HepG2 (cell line): Measurements from ENCODE around the gene APBB2. TPM values are rescaled to one million over a fixed set of nuclear protein-coding genes. Genes with fewer than 3 reads are reported as not detected.

ENCODE experiments used
- ATAC-seq: fragments of 200-7000 bp; cut with Tn5 transposase; 3 replicates; pipeline ENCODE4 v1.9.1; 2020; ENCODE audit warnings: mild to moderate bottlenecking, moderate library complexity
- BruUV-seq: library from RNA; stranded (reverse); fragments of 400-500 nt; replicated peaks from 2 replicates; lab custom pipeline; 2021; lab: Mats Ljungman, UMichigan
- CTCF ChIA-PET: fragments of 300-600 bp; formaldehyde crosslinking; extraction: SDS; loops from one replicate; lab custom pipeline; 2021; ENCODE audit warnings: low total read pairs, inconsistent platforms, low intra/inter-chr PET ratio; lab: Yijun Ruan, JAX
- POLR2A ChIA-PET: fragments of 350-600 bp; sonication (Branson Sonifier 250); formaldehyde crosslinking; loops from one replicate; lab custom pipeline; 2020; ENCODE audit warnings: antibody characterized with exemption, inconsistent platforms; lab: Yijun Ruan, JAX
- DNase-seq: peaks from one replicate; pipeline ENCODE4 v3.0.0-alpha.2; 2015; ENCODE audit warnings: low spot score
- FAIRE-seq: peaks from 3 replicates; lab custom pipeline; 2011; peaks lifted over from hg19 to GRCh38; lab: Jason Lieb, UNC
- H2AFZ ChIP-seq: one replicate; pipeline ENCODE4 v1.6.1; 2011; ENCODE audit warnings: low read length, inconsistent platforms
- H3K27ac ChIP-seq: fragments of 300-600 bp; 3 replicates; pipeline ENCODE4 v1.8.0; 2011; ENCODE audit warnings: mixed run types, mild to moderate bottlenecking, mixed read lengths, low read length, inconsistent platforms; ENCODE audit not compliant: insufficient read depth; ENCODE audit errors: extremely low read length
- H3K27me3 ChIP-seq, 2 experiments: fragments of 200-600 bp in 1 of 2; 2 replicates in 1 of 2; 3 replicates in 1 of 2; pipeline versions ENCODE4 v1.6.0 to v1.8.0; 2011; ENCODE audit warnings: low read length in 2 of 2, mild to moderate bottlenecking in 2 of 2, moderate library complexity in 2 of 2, inconsistent platforms in 1 of 2; ENCODE audit not compliant: insufficient read depth in 2 of 2, control insufficient read depth in 1 of 2
- H3K36me3 ChIP-seq, 2 experiments: fragments of 200-600 bp in 1 of 2; replicated peaks in 1 of 2; 2 replicates in 1 of 2; 3 replicates in 1 of 2; pipeline versions ENCODE4 v1.5.1 to v1.8.0; 2011; ENCODE audit warnings: low read length in 2 of 2, inconsistent platforms in 1 of 2; ENCODE audit not compliant: insufficient read depth in 2 of 2, control insufficient read depth in 1 of 2
- H3K4me1 ChIP-seq: 2 replicates; pipeline ENCODE4 v1.5.1; 2012; ENCODE audit warnings: low read length, inconsistent platforms; ENCODE audit not compliant: insufficient read depth
- H3K4me2 ChIP-seq: 2 replicates; pipeline ENCODE4 v1.6.0; 2011; ENCODE audit warnings: low read depth, low read length, inconsistent platforms
- H3K4me3 ChIP-seq, 3 experiments: fragments of 200-600 bp in 1 of 3; sonication (generic), shearing (Covaris generic) in 1 of 3; replicated peaks in 1 of 3; 2 replicates each; pipeline ENCODE4 v1.5.1; 2011 to 2016; ENCODE audit warnings: low read length in 3 of 3, inconsistent platforms in 2 of 3, low read depth in 2 of 3, mild to moderate bottlenecking in 2 of 3, control low read depth in 1 of 3, mixed read lengths in 1 of 3; ENCODE audit not compliant: insufficient read depth in 1 of 3
- H3K79me2 ChIP-seq: one replicate; pipeline ENCODE4 v1.6.1; 2011; ENCODE audit warnings: low read length, inconsistent platforms; ENCODE audit not compliant: insufficient read depth
- H3K9ac ChIP-seq: 2 replicates; pipeline ENCODE4 v1.6.0; 2011; ENCODE audit warnings: mild to moderate bottlenecking, low read depth, low read length, inconsistent platforms; ENCODE audit not compliant: insufficient read depth
- H3K9me3 ChIP-seq: 2 replicates; pipeline ENCODE4 v1.5.1; 2012; ENCODE audit warnings: mild to moderate bottlenecking, low read length
- H4K20me1 ChIP-seq: 2 replicates; pipeline ENCODE4 v1.6.0; 2011; ENCODE audit warnings: inconsistent platforms, mild to moderate bottlenecking, low read length, moderate library complexity; ENCODE audit not compliant: insufficient read depth
- GLI4 ChIP-seq: sonication (generic); formaldehyde crosslinking; IDR thresholded peaks from 2 replicates; pipeline ENCODE4 v1.5.1; 2020; ENCODE audit warnings: missing genetic modification reagents, mild to moderate bottlenecking, moderate library complexity, borderline replicate concordance
- HOXA3 ChIP-seq: sonication (generic); formaldehyde crosslinking; IDR thresholded peaks from 2 replicates; pipeline ENCODE4 v1.5.0; 2020; ENCODE audit warnings: missing genetic modification reagents
- SALL2 ChIP-seq: sonication (generic); formaldehyde crosslinking; IDR thresholded peaks from 2 replicates; pipeline ENCODE4 v1.8.1; 2023; ENCODE audit warnings: mild to moderate bottlenecking, missing genetic modification reagents, inconsistent platforms
- ZFY ChIP-seq: sonication (generic); formaldehyde crosslinking; IDR thresholded peaks from 2 replicates; pipeline ENCODE4 v1.4.0; 2020; ENCODE audit warnings: missing genetic modification reagents
- ZNF549 ChIP-seq: sonication (generic); formaldehyde crosslinking; IDR thresholded peaks from 2 replicates; pipeline ENCODE4 v1.5.0; 2020; ENCODE audit warnings: missing genetic modification reagents
- ZNF652 ChIP-seq: IDR thresholded peaks from 2 replicates; pipeline ENCODE4 v1.6.1; 2016; ENCODE audit warnings: low read depth, borderline replicate concordance
- ZNF7 ChIP-seq: IDR thresholded peaks from 2 replicates; pipeline ENCODE4 v1.6.1; 2016; ENCODE audit warnings: missing biosample characterization, missing genetic modification reagents
- ZSCAN29 ChIP-seq: sonication (generic); formaldehyde crosslinking; conservative IDR thresholded peaks from 2 replicates; pipeline ENCODE4 v1.4.0; 2020; ENCODE audit warnings: mild to moderate bottlenecking, missing genetic modification reagents
- WGBS: methylation state at CpG from one replicate; pipeline ENCODE4 v1.1.6; 2017; ENCODE audit warnings: low lambda C conversion rate; 5-methylcytosine and 5-hydroxymethylcytosine counted together
- in situ Hi-C: cut with HindIII; loops from 2 replicates; pipeline ENCODE4 v1.10.0; 2017; ENCODE audit warnings: low pct_unique_long_range_greater_than_20kb; ENCODE audit not compliant: extremely low pct_ligation_motif_present
- intact Hi-C: fragments of 100-400 bp; cut with micrococcal nuclease; formaldehyde crosslinking; loops from one replicate; pipeline ENCODE4 v1.10.0; 2022; ENCODE audit not compliant: unreplicated experiment
- polyA plus RNA-seq, 8 experiments: library from polyadenylated mRNA; depleted of rRNA in 3 of 8; stranded (reverse) in 7 of 8; unstranded in 1 of 8; fragments of >200 nt; fragmentation: Illumina TruSeq in 4 of 8; extraction: Trizol in 4 of 8; gene quantifications; 2 replicates each; pipeline versions ENCODE4 v1.2.1 to v1.2.3, GENCODE V29; 2011 to 2016; ENCODE audit warnings: low read depth in 4 of 8, missing spikeins in 1 of 8, mixed read lengths in 1 of 8; ENCODE audit not compliant: insufficient read depth in 1 of 8
- total RNA-seq, 5 experiments: library from RNA; depleted of rRNA; stranded (reverse); fragments of >200 nt; fragmentation: Illumina TruSeq; extraction: Trizol; gene quantifications; 2 replicates each; pipeline ENCODE4 v1.2.3, GENCODE V29; 2016; ENCODE audit warnings: low read depth in 1 of 5

The APBB2 gene
- total and polyA plus RNA-seq, 2 of the 13 experiments (the other 11 are each of a cell fraction or from before 2014, with no cell fraction given), result 11.7 to 17.0 TPM

DNA sequence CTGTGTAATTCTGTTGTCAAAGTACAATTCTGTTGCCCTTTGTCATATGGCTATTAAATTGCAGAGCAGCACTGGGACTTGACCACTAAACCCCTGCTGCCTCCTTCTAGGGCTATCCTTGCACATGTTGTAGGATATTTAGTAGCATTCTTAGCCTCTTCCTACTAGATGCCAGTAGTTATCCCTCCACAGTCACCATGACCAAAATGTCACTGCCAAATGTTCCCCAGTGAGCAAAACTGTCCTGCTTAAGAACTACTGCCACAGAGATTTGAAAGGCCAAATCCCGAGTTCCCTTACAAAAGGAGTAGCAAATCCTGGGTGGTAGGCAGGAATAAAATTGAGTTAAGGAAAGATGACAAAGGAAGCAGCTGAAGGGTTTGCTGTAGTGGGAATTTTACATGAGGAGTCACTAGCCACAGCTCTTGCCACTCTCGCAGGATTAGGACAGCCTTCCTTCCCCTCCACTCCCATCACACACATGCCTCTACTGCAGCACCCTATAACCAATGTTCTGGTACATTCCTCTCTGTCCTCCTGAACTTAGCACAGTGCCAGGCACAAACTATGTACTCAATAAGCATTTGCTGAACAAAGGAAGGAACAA lies 8.4 kb downstream of the APBB2 start:
- FAIRE-seq (no peak), DNase-seq (no peak), ATAC-seq (no peak)
- no peaks in the 10 kb centered on the region for H3K9me3 ChIP-seq
- no peaks in the 10 kb centered on the region; the same call in 1 of the 2 replicates for H4K20me1 ChIP-seq
- H3K36me3 ChIP-seq, result no peaks in the 10 kb centered on the region
- CTCF ChIA-PET, result no interaction called here
- in situ Hi-C loops, result no loop called here
- H3K4me1 ChIP-seq, result peaks cover 48% of the 10 kb centered on the region
- H3K79me2 ChIP-seq, result peaks cover 93% of the 10 kb centered on the region
- H3K27me3 ChIP-seq, result no peaks in the 10 kb centered on the region; a peak in 1 of 5 replicates
- intact Hi-C loops, result no loop called here
- no peak overlapping the region for H3K4me3 ChIP-seq
- no peak overlapping the region for H2AFZ ChIP-seq
- H3K27ac ChIP-seq, result no peak overlapping the region
- 98% methylated on average over 2 of the region's 2 CpGs for WGBS
- H3K4me2 ChIP-seq, result no peak overlapping the region
- BruUV-seq, result no TSS peak
- POLR2A ChIA-PET, result no interaction called here
- no peak overlapping the region for H3K9ac ChIP-seq
- TF ChIP-seq ZNF549 (CRISPR knock-in tag), result no peak

DNA sequence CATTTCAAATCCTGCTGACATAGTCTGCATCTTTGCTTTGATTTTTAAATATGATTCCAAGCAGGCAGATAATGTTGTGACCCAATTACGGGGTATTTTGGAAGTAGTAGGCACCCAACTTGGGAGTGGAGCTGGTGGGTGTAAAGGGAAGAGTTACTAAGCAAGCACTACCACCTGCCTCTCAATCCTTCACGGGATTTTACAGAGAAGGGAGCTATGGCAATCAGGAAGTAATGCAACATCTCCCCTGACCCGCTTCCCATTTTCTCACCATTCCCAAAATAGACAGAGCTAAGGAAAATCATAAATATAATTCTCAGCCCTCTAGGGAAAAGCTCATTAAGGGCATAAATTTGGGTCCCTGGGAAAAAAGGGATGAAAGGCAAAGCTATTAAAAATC lies 9.2 kb downstream of the APBB2 start:
- CTCF ChIA-PET, result no interaction called here
- in situ Hi-C loops, result no loop called here
- H4K20me1 ChIP-seq, result no peaks in the 10 kb centered on the region; the same call in 1 of the 2 replicates
- no peak overlapping the region for H3K4me2 ChIP-seq
- peaks cover 44% of the 10 kb centered on the region for H3K4me1 ChIP-seq
- H3K79me2 ChIP-seq, result peaks cover 91% of the 10 kb centered on the region
- H3K4me3 ChIP-seq, result no peak overlapping the region
- H3K27me3 ChIP-seq, result no peaks in the 10 kb centered on the region; a peak in 1 of 5 replicates
- TF ChIP-seq HOXA3 (CRISPR knock-in tag) (no peak), ZNF7 (CRISPR knock-in tag) (no peak), SALL2 (CRISPR knock-in tag) (no peak), ZFY (CRISPR knock-in tag) (no peak), GLI4 (CRISPR knock-in tag) (no peak), ZSCAN29 (CRISPR knock-in tag) (no peak), ZNF652 (CRISPR knock-in tag) (no peak)
- no TSS peak for BruUV-seq
- H3K27ac ChIP-seq, result no peak overlapping the region
- POLR2A ChIA-PET, result no interaction called here
- no peak for FAIRE-seq
- ATAC-seq, result no peak
- intact Hi-C loops, result no loop called here
- H2AFZ ChIP-seq, result no peak overlapping the region
- 93% methylated on average over 3 of the region's 3 CpGs for WGBS
- no peak overlapping the region for H3K9ac ChIP-seq
- no peaks in the 10 kb centered on the region for H3K9me3 ChIP-seq
- no peaks in the 10 kb centered on the region for H3K36me3 ChIP-seq
- DNase-seq, result no peak
